Subcutaneous adipose tissue (tissue), 4 donors: Measurements from ENCODE around the gene ZNF578. TPM values are rescaled to one million over a fixed set of nuclear protein-coding genes. Genes with fewer than 3 reads are reported as not detected.

ENCODE experiments used
- total RNA-seq, 4 donors: library from RNA; depleted of rRNA; stranded (reverse); fragments of >200 nt; gene quantifications; one replicate each; pipeline ENCODE4 v1.1.0, GENCODE V29; 2016
- TF ChIP-seq, protein P1 (sequence below): fragments of 450-650 bp; IDR thresholded peaks from one replicate; pipeline ENCODE4 v1.5.1; 2016; ENCODE audit warnings: low read depth, mild to moderate bottlenecking, control low read depth, antibody characterized with exemption, moderate library complexity

Gene ZNF578
- total RNA-seq, 4 donors from 2014 or later: 0.88 to 3.0 (median 1.7) TPM

DNA sequence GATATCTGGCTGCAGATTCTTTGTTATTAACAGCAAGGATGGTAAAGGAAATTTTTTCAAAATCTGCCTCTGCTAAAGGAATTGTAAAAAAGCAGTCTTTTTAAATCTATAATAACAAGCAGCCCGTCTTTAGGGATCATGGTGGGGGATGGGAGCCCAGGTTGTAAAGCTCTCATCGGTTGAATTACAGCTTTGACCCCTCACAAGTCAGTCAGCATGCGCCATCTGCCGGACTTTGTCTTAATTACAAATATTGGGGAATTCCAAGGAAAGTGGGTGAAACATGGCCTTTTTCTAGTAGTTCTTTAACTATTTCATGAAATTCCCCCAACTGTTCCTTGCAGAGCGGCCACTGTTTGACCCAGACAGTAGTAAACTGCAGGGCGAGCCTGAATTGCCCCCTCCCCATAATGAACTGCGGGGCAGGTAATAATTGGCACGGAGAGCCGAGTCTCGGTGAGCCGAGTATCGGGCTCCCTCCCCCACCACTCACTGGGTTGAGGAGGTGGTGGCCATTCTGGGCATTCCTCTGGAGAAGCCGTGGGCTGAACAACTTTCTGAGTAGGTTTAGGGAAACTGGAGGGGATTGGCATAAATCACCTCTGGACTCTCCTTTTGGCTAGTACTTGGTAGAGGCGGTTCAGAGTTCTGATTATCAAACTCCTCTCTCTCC lies 11.6 kb downstream of the ZNF578 start:
- TF ChIP-seq, protein P1, sequence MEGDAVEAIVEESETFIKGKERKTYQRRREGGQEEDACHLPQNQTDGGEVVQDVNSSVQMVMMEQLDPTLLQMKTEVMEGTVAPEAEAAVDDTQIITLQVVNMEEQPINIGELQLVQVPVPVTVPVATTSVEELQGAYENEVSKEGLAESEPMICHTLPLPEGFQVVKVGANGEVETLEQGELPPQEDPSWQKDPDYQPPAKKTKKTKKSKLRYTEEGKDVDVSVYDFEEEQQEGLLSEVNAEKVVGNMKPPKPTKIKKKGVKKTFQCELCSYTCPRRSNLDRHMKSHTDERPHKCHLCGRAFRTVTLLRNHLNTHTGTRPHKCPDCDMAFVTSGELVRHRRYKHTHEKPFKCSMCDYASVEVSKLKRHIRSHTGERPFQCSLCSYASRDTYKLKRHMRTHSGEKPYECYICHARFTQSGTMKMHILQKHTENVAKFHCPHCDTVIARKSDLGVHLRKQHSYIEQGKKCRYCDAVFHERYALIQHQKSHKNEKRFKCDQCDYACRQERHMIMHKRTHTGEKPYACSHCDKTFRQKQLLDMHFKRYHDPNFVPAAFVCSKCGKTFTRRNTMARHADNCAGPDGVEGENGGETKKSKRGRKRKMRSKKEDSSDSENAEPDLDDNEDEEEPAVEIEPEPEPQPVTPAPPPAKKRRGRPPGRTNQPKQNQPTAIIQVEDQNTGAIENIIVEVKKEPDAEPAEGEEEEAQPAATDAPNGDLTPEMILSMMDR: no peak

DNA sequence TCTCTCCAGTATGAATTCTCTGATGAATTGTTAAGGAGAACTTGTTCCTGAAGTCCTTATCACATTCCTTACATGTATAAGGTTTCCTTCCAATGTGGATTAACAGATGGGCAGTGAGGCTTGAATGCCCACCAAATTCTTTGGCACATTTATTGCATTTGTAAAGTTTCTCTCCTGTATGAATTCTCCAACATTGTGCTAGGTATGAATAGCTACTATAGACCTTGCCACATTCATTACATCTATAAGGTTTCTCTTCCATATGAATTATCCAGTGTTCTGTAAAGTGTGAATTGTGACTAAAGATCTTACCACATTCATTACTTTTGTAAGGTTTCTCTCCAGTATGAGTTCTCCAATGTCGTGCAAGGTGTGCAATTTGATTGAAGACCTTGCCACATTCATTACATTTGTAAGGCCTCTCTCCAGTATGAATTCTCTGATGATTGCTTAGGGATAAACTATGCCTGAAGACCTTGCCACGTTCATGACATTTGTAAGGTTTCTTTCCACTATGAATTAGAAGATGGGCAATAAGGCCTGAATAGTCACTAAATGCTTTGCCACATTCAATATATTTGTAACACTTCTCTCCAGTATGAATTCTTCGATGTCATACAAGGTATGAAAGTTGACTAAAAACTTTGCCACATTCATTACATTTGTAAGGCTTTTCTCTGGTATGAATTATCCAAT lies 20.4 kb downstream of the ZNF578 start:
- TF ChIP-seq, protein P1: no peak

GRCh38 chr19:52474351-52475127 lies 21.2 kb downstream of the ZNF578 start:
- TF ChIP-seq, protein P1: no peak

DNA sequence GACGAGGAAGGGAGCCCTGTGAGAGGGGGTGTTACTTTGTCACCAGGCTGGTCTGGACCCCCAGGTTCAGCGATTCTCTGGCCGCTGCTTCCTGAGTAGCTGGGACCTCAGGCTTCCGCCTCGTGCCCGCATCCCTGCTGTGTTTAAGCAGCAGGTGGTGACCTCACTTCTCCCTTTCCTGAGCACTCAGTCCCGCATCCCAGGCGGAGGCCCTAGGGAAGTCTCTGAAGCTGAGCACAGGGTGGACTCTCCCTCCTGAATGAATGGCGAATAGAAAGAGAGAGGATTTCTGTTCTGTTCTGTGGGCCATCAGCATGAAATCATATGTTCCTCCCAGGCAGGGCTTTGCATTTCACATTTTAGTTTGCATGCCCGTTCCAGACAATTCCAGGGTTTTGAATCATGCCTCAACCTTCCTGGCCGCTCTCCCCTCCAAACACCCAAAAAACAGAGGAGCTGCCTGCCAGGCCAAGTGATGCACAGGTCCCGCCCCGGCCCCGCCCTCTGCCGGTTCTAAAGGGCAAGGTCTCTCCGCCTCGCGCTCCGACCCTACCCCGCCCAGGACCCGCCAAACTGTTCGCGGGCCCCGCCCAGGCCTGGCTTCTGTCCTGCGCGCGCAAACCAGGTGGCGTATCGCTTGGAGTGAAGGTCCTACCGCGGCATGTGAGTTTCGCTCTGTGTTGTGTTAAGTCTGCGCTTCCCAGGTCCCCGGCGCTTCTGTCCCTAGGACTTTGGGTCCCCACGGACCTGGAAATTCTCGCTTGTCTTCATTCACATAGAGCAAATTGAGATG lies 39.0 kb downstream of the ZNF578 start:
- TF ChIP-seq, protein P1: no peak

DNA sequence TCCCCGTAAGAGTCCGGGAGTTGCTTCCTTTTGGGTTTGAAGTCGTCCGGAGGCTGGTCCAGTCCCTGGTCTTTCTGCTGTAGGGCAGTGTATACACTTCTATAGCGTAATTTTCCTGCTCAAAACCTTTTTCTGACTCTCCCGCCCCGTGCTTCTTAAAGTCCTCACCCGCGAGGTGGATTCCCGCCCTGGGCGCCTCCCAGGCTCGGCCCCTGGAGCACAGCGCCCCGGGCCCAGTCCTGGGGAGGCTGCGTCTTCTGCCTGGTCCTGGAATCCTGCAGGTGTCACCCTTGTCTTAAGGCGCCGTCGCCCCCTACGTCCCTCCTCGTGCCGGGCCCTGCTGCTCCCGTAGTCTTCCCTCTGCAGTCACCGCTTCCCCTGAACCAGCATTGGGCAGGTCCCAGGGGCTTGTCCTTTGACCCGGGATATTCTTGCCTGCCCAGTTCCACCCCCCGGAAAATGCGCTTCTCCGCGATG lies 39.7 kb downstream of the ZNF578 start:
- TF ChIP-seq, protein P1: no peak

GRCh38 chr19:52494518-52494917 lies 41.2 kb downstream of the ZNF578 start:
- TF ChIP-seq, protein P1: no peak
